Measurements from ENCODE around the gene IL10RA. TPM values are rescaled to one million over a fixed set of nuclear protein-coding genes. Genes with fewer than 3 reads are reported as not detected.

The IL10RA gene
- total RNA-seq, 2 experiments from 2014 or later = 15.7 to 25.2 TPM

GRCh38 chr11:118046964-118047700 lies 60.9 kb downstream of the IL10RA start:
- intact Hi-C loops (cut with micrococcal nuclease; ENCODE audit: unreplicated experiment) = no loop called here
- POLR2A ChIA-PET = interaction anchor here (0.6 to 1.0 kb wide), 5 partner anchors 10 to 70 kb away, joined by 3 to 6 read pairs (median 3); partner anchors contain the start of gene IL10RA
- H3K79me2 ChIP-seq (ENCODE audit: insufficient read depth, low read depth, low read length) = no peaks in the 10 kb centered on the region
- CTCF ChIA-PET (ENCODE audit: unreplicated experiment) = no interaction called here
- H3K36me3 ChIP-seq (ENCODE audit: insufficient read depth, low read length) = no peaks in the 10 kb centered on the region
- H3K9me2 ChIP-seq (ENCODE audit: insufficient read depth, low read length) = no peaks in the 10 kb centered on the region
- no peak overlapping the region for H2AFZ ChIP-seq (ENCODE audit: low read length)
- no peaks in the 10 kb centered on the region for H3K9me3 ChIP-seq (ENCODE audit: low read length)
- no peaks in the 10 kb centered on the region for H4K20me1 ChIP-seq (ENCODE audit: insufficient read depth, low read length)
- H3K4me2 ChIP-seq (ENCODE audit: low read length) = no peak overlapping the region
- H3K4me1 ChIP-seq (ENCODE audit: insufficient read depth, low read length, poor library complexity, severe bottlenecking) = peaks cover 12% of the 10 kb centered on the region
- BruUV-seq (replicated peaks) = no TSS peak
- TF ChIP-seq CTCF (conservative IDR thresholded peaks at IDR 0.05; ENCODE audit: low read length) (no peak), EZH2phosphoT487 (IDR thresholded peaks at IDR 0.05; ENCODE audit: borderline replicate concordance, low read depth, low read length) (no peak)
- H3K27ac ChIP-seq (ENCODE audit: low read depth, low read length, poor library complexity, severe bottlenecking) = no peak overlapping the region
- DNase-seq (ENCODE audit: low spot score) = no peak
- no peak overlapping the region for H3K4me3 ChIP-seq (ENCODE audit: low read depth, low read length, poor library complexity, severe bottlenecking)

- Histone ChIP-seq H3K36me3 (ENCODE audit: insufficient read depth, low read length) (no peaks in the 10 kb centered on the region), H3K4me2 (ENCODE audit: low read length) (no peak overlapping the region), H3K9me2 (ENCODE audit: insufficient read depth, low read length) (no peaks in the 10 kb centered on the region), H3K27ac (ENCODE audit: low read depth, low read length, poor library complexity, severe bottlenecking) (no peak overlapping the region), H2AFZ (ENCODE audit: low read length) (no peak overlapping the region), H4K20me1 (ENCODE audit: insufficient read depth, low read length) (no peaks in the 10 kb centered on the region), H3K4me1 (ENCODE audit: insufficient read depth, low read length, poor library complexity, severe bottlenecking) (peaks cover 12% of the 10 kb centered on the region), H3K9me3 (ENCODE audit: low read length) (no peaks in the 10 kb centered on the region), H3K79me2 (ENCODE audit: insufficient read depth, low read depth, low read length) (no peaks in the 10 kb centered on the region), H3K4me3 (ENCODE audit: low read depth, low read length, poor library complexity, severe bottlenecking) (no peak overlapping the region)
- intact Hi-C loops (cut with micrococcal nuclease; ENCODE audit: unreplicated experiment) = no loop called here
- ChIA-PET CTCF (ENCODE audit: unreplicated experiment) (no interaction called here), POLR2A (interaction anchor here (0.6 to 1.0 kb wide), 3 partner anchors 11 to 69 kb away, joined by 3 to 6 read pairs (median 4); no protein-coding TSS in a partner anchor)
- no TSS peak for BruUV-seq (replicated peaks)
- no peak for DNase-seq (ENCODE audit: low spot score)
- TF ChIP-seq CTCF (conservative IDR thresholded peaks at IDR 0.05; ENCODE audit: low read length) (no peak), EZH2phosphoT487 (IDR thresholded peaks at IDR 0.05; ENCODE audit: borderline replicate concordance, low read depth, low read length) (no peak)
Measured at GRCh38 chr11:118047749-118048148, 61.6 kb downstream of the IL10RA start.

All from OCI-LY7 (cell line).